Rectal smooth muscle tissue (tissue), 1 donor: ENCODE results near the gene G6PC2.
"Not testable (repeated sequence)": the region's sequence is repeated elsewhere in the genome, so short reads cannot be mapped to it uniquely, and the experiment has no call there.

Experiments
- H3K27ac ChIP-seq: one replicate; pipeline ENCODE4 v1.7.0; 2013; ENCODE audit warnings: low read depth, low read length, inconsistent platforms
- H3K27me3 ChIP-seq: one replicate; pipeline ENCODE4 v1.7.0; 2013; ENCODE audit warnings: low read length; ENCODE audit not compliant: control insufficient read depth, insufficient read depth
- H3K36me3 ChIP-seq: one replicate; pipeline ENCODE4 v1.7.0; 2013; ENCODE audit warnings: low read length; ENCODE audit not compliant: control insufficient read depth, insufficient read depth
- H3K4me1 ChIP-seq: one replicate; pipeline ENCODE4 v1.7.0; 2013; ENCODE audit warnings: low read length; ENCODE audit not compliant: control insufficient read depth, insufficient read depth
- H3K4me3 ChIP-seq: one replicate; pipeline ENCODE4 v1.7.0; 2013; ENCODE audit warnings: low read length
- H3K9ac ChIP-seq: one replicate; pipeline ENCODE4 v1.7.0; 2013; ENCODE audit warnings: low read length

Gene G6PC2, protein sequence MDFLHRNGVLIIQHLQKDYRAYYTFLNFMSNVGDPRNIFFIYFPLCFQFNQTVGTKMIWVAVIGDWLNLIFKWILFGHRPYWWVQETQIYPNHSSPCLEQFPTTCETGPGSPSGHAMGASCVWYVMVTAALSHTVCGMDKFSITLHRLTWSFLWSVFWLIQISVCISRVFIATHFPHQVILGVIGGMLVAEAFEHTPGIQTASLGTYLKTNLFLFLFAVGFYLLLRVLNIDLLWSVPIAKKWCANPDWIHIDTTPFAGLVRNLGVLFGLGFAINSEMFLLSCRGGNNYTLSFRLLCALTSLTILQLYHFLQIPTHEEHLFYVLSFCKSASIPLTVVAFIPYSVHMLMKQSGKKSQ

DNA sequence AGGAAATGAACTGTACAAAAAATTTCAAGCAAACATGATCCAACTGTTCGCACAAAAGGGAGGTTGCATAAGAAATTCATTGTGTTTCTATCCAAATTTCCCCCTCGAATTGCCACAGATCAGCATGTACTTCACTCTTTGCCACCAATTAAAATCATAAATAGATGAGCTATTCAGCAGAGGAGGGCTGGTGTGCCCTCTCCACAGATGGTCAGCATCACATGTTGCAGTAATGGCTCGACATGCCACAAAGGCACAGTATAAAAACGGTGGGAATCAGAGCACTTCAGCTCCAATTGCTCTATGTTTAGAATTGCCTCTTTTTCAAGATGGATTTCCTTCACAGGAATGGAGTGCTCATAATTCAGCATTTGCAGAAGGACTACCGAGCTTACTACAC lies at the start of gene G6PC2:
TSS of gene G6PC2 (plus strand) at position 289 of the 400 bp plus-strand sequence. CDS start at position 330, 41 bp downstream.
- H3K27ac ChIP-seq = no peak within 1 kb of the TSS
- no peak within 1 kb of the TSS for H3K9ac ChIP-seq
- no peaks in the 10 kb centered on the region for H3K27me3 ChIP-seq
- H3K4me3 ChIP-seq = no peak within 1 kb of the TSS
- no peaks in the 10 kb centered on the region for H3K36me3 ChIP-seq
- H3K4me1 ChIP-seq = no peaks in the 10 kb centered on the region

DNA sequence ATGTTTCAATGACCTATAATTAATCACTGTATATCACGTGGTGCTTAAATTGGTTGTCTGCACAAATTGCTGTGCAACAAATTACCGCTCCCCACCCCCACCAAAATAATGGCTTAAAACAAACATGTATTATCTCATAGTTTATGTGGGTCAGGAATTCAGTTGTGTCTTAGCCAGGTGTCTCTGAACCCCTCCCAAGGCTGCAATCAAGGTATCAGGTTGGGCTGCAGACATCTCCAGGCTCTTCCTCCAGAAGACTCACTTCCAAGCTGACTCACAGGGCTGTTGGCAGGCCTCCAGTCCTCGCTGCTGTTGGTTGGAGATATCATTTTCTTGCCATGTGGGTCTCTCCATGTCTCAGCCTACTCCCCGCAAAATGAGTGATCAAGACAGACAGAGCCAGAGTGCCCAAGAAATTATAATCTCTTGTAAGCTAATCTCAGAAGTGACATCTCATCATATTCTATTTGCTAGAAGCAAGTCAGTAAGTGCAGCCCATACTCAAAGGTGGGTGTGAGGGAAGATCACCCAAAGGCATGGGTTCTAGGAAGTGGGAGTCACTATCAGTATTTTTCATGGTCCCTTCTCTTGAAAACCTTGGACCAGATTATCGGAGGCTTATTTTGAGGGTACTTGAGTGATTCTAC lies 49.3 kb upstream of the G6PC2 start:
- H3K36me3 ChIP-seq = peaks cover 3% of the 10 kb centered on the region
- H3K9ac ChIP-seq = no peak overlapping the region
- no peaks in the 10 kb centered on the region for H3K27me3 ChIP-seq
- H3K27ac ChIP-seq = no peak overlapping the region
- no peak overlapping the region for H3K4me3 ChIP-seq
- no peaks in the 10 kb centered on the region for H3K4me1 ChIP-seq

DNA sequence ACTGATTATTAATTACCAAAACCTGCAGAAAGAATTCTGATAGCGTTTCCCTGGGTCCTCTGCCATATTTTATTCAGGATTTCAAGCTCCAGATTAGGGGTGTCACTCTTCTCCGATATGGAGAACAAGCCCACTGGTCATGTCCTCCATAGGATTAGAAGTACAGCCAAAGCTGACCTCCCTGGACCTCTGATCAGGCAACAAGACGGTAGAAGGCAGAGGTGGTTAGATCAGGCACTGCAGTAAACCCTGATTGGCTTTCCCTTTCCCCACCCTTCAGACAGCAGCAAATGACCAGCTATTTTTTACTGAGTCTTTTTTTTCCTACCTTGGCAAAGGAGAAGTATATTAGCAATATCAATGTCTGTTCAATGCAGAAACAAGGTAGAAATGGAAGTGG lies 48.6 kb upstream of the G6PC2 start:
- Histone ChIP-seq H3K27me3 (no peaks in the 10 kb centered on the region), H3K4me1 (no peaks in the 10 kb centered on the region)

DNA sequence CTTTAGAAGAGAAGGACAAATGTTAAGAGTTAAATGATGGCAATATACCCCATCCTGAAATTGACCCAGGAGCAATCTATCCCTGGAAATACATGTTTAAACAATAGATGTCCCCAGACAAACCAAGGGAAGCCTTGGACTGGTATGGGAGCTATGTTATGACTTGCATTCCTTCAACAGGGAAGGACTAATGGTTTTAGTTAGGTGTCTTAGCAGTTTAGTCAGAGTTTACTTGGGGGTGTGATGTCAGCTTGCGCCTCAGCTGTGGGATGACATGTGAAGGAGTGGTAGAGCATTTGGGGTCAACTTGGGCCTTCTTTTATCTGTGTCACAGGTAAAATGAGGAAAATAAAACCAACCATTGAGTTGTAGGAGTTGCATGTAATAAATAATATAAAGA lies 47.6 kb upstream of the G6PC2 start:
- no peak overlapping the region for H3K9ac ChIP-seq
- no peak overlapping the region for H3K27ac ChIP-seq
- H3K4me3 ChIP-seq = no peak overlapping the region
- no peaks in the 10 kb centered on the region for H3K4me1 ChIP-seq
- H3K27me3 ChIP-seq = no peaks in the 10 kb centered on the region
- H3K36me3 ChIP-seq = peaks cover 3% of the 10 kb centered on the region

More for the DNA sequence above, 48.6 kb upstream of the G6PC2 start:
- H3K4me3 ChIP-seq = no peak overlapping the region
- no peak overlapping the region for H3K27ac ChIP-seq
- peaks cover 3% of the 10 kb centered on the region for H3K36me3 ChIP-seq
- no peak overlapping the region for H3K9ac ChIP-seq

DNA sequence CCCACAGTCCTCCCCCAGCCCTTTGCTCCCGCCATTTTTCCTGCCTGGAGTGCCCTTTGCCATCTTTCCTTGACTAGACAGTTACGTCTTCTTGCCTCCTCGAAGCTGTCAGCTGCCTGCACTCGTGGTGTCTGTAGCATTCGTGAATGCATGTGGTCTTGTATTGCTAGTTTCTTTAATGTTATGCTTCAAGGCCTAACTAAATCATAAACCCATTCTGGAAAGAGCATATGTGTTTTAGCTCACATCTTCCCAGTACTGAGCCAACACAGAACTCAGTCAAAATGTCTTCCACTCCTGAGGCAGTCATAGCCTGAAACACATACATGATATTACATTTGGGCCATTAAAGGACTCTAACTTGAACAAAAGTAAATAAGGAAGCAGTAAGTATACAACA lies 46.4 kb upstream of the G6PC2 start:
- Histone ChIP-seq H3K27ac (no peak overlapping the region), H3K4me3 (no peak overlapping the region)

DNA sequence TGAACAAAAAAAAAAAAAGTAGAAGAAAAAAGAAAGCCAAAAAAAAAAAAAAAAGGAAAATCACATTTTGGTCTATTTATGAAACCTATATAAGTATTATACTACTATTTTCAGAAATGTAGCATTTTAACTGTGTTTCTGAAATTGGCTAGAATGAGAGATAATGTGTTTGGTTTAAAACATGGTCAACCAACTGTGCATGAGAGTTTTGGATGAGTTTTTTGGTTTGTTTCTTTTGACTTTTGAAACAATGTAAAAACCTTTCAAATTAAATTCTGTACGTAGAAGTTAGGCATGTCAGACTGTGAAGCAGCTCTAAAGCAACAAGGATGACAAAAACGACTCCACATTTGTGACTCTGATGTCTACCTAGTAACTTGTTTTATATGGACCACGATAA lies 45.5 kb upstream of the G6PC2 start:
- Histone ChIP-seq H3K36me3 (peaks cover 3% of the 10 kb centered on the region), H3K4me3 (no peak overlapping the region), H3K27ac (no peak overlapping the region), H3K27me3 (no peaks in the 10 kb centered on the region), H3K9ac (no peak overlapping the region), H3K4me1 (no peaks in the 10 kb centered on the region)

More for the DNA sequence above, 46.4 kb upstream of the G6PC2 start:
- Histone ChIP-seq H3K27me3 (no peaks in the 10 kb centered on the region), H3K36me3 (peaks cover 3% of the 10 kb centered on the region), H3K9ac (no peak overlapping the region), H3K4me1 (no peaks in the 10 kb centered on the region)

DNA sequence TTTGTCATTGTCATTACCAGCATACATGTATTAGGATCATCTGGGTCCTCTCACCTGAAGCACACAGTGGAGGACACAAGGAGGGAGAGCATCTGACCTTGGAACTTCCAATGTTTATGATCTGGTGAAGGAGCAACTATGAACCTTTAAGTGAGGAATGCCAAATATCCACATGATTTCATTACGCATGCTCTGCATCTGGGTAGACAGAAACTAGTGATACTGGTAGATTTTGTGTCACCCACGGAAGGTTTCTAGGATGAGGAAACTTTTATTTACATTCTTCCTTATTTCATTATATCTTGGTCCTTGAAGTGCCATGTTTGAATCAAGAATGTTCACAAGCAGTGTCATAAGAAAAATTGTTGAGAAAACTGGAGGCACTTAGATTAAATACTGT lies 42.9 kb upstream of the G6PC2 start:
- Histone ChIP-seq H3K9ac (no peak overlapping the region), H3K36me3 (peaks cover 3% of the 10 kb centered on the region), H3K27ac (no peak overlapping the region), H3K27me3 (no peaks in the 10 kb centered on the region), H3K4me1 (no peaks in the 10 kb centered on the region), H3K4me3 (no peak overlapping the region)

DNA sequence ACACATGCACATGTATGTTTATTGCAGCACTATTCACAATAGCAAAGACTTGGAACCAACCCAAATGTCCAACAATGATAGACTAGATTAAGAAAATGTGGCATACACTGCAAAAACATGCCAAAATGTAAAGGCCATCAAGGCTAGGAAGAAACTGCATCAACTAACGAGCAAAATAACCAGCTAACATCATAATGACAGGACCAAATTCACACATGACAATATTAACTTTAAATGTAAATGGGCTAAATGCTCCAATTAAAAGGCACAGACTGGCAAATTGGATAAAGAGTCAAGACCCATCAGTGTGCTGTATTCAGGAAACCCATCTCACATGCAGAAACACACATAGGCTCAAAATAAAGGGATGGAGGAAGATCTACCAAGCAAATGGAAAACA lies 33.9 kb upstream of the G6PC2 start:
- not testable (repeated sequence) for H3K4me3 ChIP-seq, H3K9ac ChIP-seq, H3K4me1 ChIP-seq, H3K27ac ChIP-seq, H3K36me3 ChIP-seq, H3K27me3 ChIP-seq

DNA sequence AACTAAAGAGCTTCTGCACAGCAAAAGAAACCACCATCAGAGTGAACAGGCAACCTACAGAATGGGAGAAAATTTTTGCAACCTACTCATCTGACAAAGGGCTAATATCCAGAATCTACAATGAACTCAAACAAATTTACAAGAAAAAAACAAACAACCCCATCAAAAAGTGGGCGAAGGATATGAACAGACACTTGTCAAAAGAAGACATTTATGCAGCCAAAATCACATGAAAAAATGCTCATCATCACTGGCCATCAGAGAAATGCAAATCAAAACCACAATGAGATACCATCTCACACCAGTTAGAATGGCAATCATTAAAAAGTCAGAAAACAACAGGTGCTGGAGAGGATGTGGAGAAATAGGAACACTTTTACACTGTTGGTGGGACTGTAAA lies 30.7 kb upstream of the G6PC2 start:
- not testable (repeated sequence) for H3K27ac ChIP-seq, H3K36me3 ChIP-seq, H3K4me1 ChIP-seq

DNA sequence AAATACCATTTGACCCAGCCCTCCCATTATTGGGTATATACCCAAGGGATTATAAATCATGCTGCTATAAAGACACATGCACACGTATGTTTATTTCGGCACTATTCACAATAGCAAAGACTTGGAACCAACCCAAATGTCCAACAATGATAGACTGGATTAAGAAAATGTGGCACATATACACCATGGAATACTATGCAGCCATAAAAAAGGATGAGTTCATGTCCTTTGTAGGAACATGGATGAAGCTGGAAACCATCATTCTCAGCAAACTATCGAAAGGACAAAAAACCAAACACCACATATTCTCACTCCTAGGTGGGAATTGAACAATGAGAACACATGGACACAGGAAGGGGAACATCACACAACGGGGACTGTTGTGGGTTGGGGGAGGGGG lies 30.3 kb upstream of the G6PC2 start:
- not testable (repeated sequence) for H3K27ac ChIP-seq, H3K4me3 ChIP-seq, H3K4me1 ChIP-seq, H3K36me3 ChIP-seq, H3K27me3 ChIP-seq, H3K9ac ChIP-seq

More for the DNA sequence above, 30.7 kb upstream of the G6PC2 start:
- not testable (repeated sequence) for H3K9ac ChIP-seq, H3K27me3 ChIP-seq, H3K4me3 ChIP-seq

DNA sequence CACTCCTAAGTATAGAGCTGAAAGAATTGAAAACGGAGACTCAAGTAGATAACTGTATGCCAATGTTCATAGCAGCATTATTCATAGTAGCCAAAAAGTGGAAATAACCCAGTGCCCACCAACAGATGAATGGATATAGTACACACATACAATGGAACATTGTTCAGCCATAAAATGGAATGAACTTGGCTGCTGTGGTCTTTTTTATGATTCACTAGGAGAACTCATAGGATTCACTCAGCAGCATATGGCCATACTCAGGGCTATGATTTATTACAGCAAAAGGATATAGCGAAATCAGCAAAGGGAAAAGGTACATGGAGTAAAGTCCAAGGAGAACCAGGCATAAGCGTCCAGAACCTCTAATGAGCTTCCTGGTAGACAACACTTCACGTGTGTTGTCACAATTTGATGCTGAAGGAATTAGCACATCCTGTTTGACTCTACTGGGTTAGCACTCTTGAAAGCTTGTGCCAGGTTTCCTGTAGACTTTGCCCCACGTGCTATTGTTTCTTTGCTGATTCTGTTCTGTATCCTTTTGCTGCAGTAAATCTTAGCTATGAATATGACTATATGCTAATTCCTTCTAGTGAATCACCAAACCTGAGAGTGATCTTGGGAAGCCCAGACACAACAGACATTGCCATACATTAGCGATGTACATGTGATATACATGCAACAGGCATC lies 26.6 kb upstream of the G6PC2 start:
- Histone ChIP-seq H3K4me1 (no peaks in the 10 kb centered on the region), H3K36me3 (no peaks in the 10 kb centered on the region), H3K4me3 (no peak overlapping the region), H3K27ac (no peak overlapping the region), H3K9ac (no peak overlapping the region), H3K27me3 (no peaks in the 10 kb centered on the region)

DNA sequence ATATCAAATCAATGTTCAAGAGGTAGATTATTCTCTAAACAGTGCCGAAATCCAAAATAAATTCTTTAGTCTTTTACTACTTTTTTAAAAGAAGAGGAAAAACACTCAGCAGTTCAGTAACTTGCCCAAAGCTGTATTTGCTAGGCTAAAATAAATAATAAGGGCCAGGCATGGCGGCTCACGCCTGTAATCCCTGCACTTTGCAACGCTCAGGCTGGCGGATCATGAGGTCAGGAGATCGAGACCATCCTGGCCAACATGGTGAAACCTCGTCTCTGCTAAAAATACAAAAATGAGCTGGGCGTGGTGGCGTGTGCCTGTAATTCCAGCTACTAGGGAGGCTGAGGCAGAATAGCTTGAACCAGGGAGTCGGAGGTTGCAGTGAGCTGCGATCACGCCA lies 18.9 kb upstream of the G6PC2 start:
- H3K27me3 ChIP-seq, H3K36me3 ChIP-seq, H3K4me3 ChIP-seq, H3K27ac ChIP-seq, H3K4me1 ChIP-seq, H3K9ac ChIP-seq: not testable (repeated sequence)
